H1 (cell line): ENCODE measurements around the gene TP53RK. TPM values are rescaled to one million over a fixed set of nuclear protein-coding genes. Genes with fewer than 3 reads are reported as not detected.

Source experiments
- CTCF ChIA-PET: fragments of 300-600 bp; sonication (Branson Sonifier 250); formaldehyde crosslinking; loops from one replicate; lab custom pipeline; 2021; ENCODE audit not compliant: partially characterized antibody; lab: Charles Lee
- POLR2A ChIA-PET: fragments of 300-600 bp; sonication (Branson Sonifier 250); formaldehyde crosslinking; loops from one replicate; lab custom pipeline; 2021; ENCODE audit warnings: inconsistent platforms; ENCODE audit not compliant: partially characterized antibody; lab: Charles Lee
- DNase-seq, 2 experiments: peaks; one replicate each; pipeline versions ENCODE4 v3.0.0 to v3.0.0-alpha.2; 2010 to 2022; ENCODE audit warnings: low spot score in 2 of 2, low read depth in 1 of 2, mixed read lengths in 1 of 2
- FAIRE-seq: peaks from 2 replicates; lab custom pipeline; 2011; peaks lifted over from hg19 to GRCh38; lab: Jason Lieb, UNC
- H2AFZ ChIP-seq: 2 replicates; pipeline ENCODE4 v1.8.1; 2012; ENCODE audit warnings: low read length, inconsistent platforms
- H2AK5ac ChIP-seq: 2 replicates; pipeline ENCODE4 v1.6.1; 2013; ENCODE audit warnings: low read depth, low read length
- H2BK120ac ChIP-seq: replicated peaks from 2 replicates; pipeline ENCODE3; 2013; ENCODE audit warnings: low read depth, low read length, inconsistent platforms
- H2BK12ac ChIP-seq: 2 replicates; pipeline ENCODE4 v1.6.1; 2013; ENCODE audit warnings: low read depth, low read length
- H2BK15ac ChIP-seq: 2 replicates; pipeline ENCODE4 v1.6.1; 2013; ENCODE audit warnings: low read length
- H2BK20ac ChIP-seq: 2 replicates; pipeline ENCODE4 v1.6.1; 2013; ENCODE audit warnings: low read length
- H2BK5ac ChIP-seq: 2 replicates; pipeline ENCODE4 v1.6.1; 2013; ENCODE audit warnings: low read depth, low read length
- H3K14ac ChIP-seq: 2 replicates; pipeline ENCODE4 v1.6.1; 2013; ENCODE audit warnings: inconsistent platforms; ENCODE audit not compliant: insufficient read length
- H3K18ac ChIP-seq: 2 replicates; pipeline ENCODE4 v1.6.1; 2013; ENCODE audit warnings: low read length; ENCODE audit errors: extremely low read depth
- H3K23ac ChIP-seq: 2 replicates; pipeline ENCODE4 v1.6.1; 2013; ENCODE audit warnings: inconsistent platforms; ENCODE audit not compliant: insufficient read length
- H3K23me2 ChIP-seq: 2 replicates; pipeline ENCODE4 v1.6.1; 2013; ENCODE audit warnings: low read depth, low read length
- H3K27ac ChIP-seq: 2 replicates; pipeline ENCODE4 v1.6.1; 2011; ENCODE audit warnings: low read depth, low read length, inconsistent platforms
- H3K27me3 ChIP-seq, 4 experiments: replicated peaks in 1 of 4; 1 replicate in 1 of 4; 2 replicates in 3 of 4; pipeline versions ENCODE4 v1.6.1 to v1.8.1; 2011 to 2013; ENCODE audit warnings: low read length in 3 of 4, mild to moderate bottlenecking in 3 of 4, inconsistent platforms in 2 of 4, mixed read lengths in 2 of 4, moderate library complexity in 1 of 4; ENCODE audit not compliant: control insufficient read depth in 3 of 4, insufficient read depth in 3 of 4; ENCODE audit errors: extremely low read depth in 1 of 4
- H3K36me3 ChIP-seq, 4 experiments: 2 replicates each; pipeline versions ENCODE4 v1.6.1 to v1.8.1; 2011 to 2013; ENCODE audit warnings: mild to moderate bottlenecking in 4 of 4, low read length in 3 of 4, moderate library complexity in 2 of 4, control low read depth in 1 of 4, inconsistent platforms in 1 of 4; ENCODE audit not compliant: insufficient read depth in 4 of 4, control insufficient read depth in 2 of 4
- H3K4ac ChIP-seq: replicated peaks from 2 replicates; pipeline ENCODE3; 2013; ENCODE audit warnings: low read length, low read depth, mixed read lengths, inconsistent platforms; ENCODE audit not compliant: insufficient read length
- H3K4me1 ChIP-seq, 4 experiments: replicated peaks in 1 of 4; 1 replicate in 1 of 4; 2 replicates in 3 of 4; pipeline versions ENCODE4 v1.6.1 to v1.8.1; 2011 to 2013; ENCODE audit warnings: low read length in 3 of 4, inconsistent platforms in 2 of 4, mixed read lengths in 1 of 4; ENCODE audit not compliant: insufficient read depth in 4 of 4, control insufficient read depth in 3 of 4
- H3K4me2 ChIP-seq, 2 experiments: 2 replicates each; pipeline versions ENCODE4 v1.6.1 to v1.8.1; 2011 to 2013; ENCODE audit warnings: low read depth in 2 of 2, low read length in 2 of 2, control low read depth in 1 of 2, inconsistent platforms in 1 of 2, mild to moderate bottlenecking in 1 of 2; ENCODE audit not compliant: insufficient read depth in 1 of 2
- H3K4me3 ChIP-seq, 4 experiments: fragments of 200-600, 300-600 bp in 1 of 4; sonication (generic), shearing (Covaris generic), sonication (Bioruptor Twin) in 1 of 4; 2 replicates each; pipeline versions ENCODE4 v1.5.1 to v1.8.1; 2011 to 2016; ENCODE audit warnings: low read length in 4 of 4, low read depth in 3 of 4, control low read depth in 2 of 4, inconsistent platforms in 2 of 4, mild to moderate bottlenecking in 2 of 4, mixed read lengths in 1 of 4, moderate library complexity in 1 of 4; ENCODE audit not compliant: insufficient read depth in 2 of 4; ENCODE audit errors: extremely low read depth in 1 of 4
- H3K56ac ChIP-seq: replicated peaks from 2 replicates; pipeline ENCODE3; 2013; ENCODE audit warnings: low read depth, mild to moderate bottlenecking, mixed read lengths, low read length, inconsistent platforms; ENCODE audit not compliant: insufficient read length
- H3K79me1 ChIP-seq: 2 replicates; pipeline ENCODE4 v1.6.1; 2013; ENCODE audit warnings: low read depth, low read length, control low read depth
- H3K79me2 ChIP-seq, 2 experiments: 2 replicates each; pipeline versions ENCODE4 v1.6.1 to v1.8.1; 2012 to 2013; ENCODE audit warnings: low read length in 2 of 2, mild to moderate bottlenecking in 2 of 2, inconsistent platforms in 1 of 2; ENCODE audit not compliant: insufficient read depth in 2 of 2, control insufficient read depth in 1 of 2
- H3K9ac ChIP-seq, 4 experiments: replicated peaks in 1 of 4; 1 replicate in 1 of 4; 2 replicates in 3 of 4; pipeline versions ENCODE4 v1.6.1 to v1.8.1; 2011 to 2013; ENCODE audit warnings: low read depth in 3 of 4, low read length in 3 of 4, control low read depth in 2 of 4, mild to moderate bottlenecking in 2 of 4, moderate library complexity in 2 of 4, inconsistent platforms in 1 of 4; ENCODE audit errors: extremely low read depth in 1 of 4
- H3K9me3 ChIP-seq, 2 experiments: 2 replicates each; pipeline versions ENCODE4 v1.6.1 to v1.8.1; 2012 to 2013; ENCODE audit warnings: mild to moderate bottlenecking in 2 of 2, moderate library complexity in 2 of 2, control low read depth in 1 of 2, inconsistent platforms in 1 of 2, low read depth in 1 of 2, low read length in 1 of 2, mixed read lengths in 1 of 2; ENCODE audit not compliant: insufficient read depth in 2 of 2
- H4K20me1 ChIP-seq, 2 experiments: replicated peaks in 1 of 2; 2 replicates each; pipeline versions ENCODE3 to v1.8.1; 2011 to 2013; ENCODE audit warnings: inconsistent platforms in 2 of 2, low read length in 2 of 2, mild to moderate bottlenecking in 1 of 2; ENCODE audit not compliant: insufficient read depth in 2 of 2, control insufficient read depth in 1 of 2
- H4K5ac ChIP-seq: 2 replicates; pipeline ENCODE4 v1.6.1; 2013; ENCODE audit warnings: low read length, low read depth, mixed read lengths, inconsistent platforms; ENCODE audit not compliant: insufficient read length
- H4K8ac ChIP-seq: 2 replicates; pipeline ENCODE4 v1.8.0; 2013; ENCODE audit warnings: mild to moderate bottlenecking, moderate library complexity, low read length, inconsistent platforms; ENCODE audit not compliant: insufficient read depth; ENCODE audit errors: extremely low read depth
- H4K91ac ChIP-seq: replicated peaks from 2 replicates; pipeline ENCODE3; 2013; ENCODE audit warnings: low read length, mixed read lengths, inconsistent platforms; ENCODE audit not compliant: insufficient read length
- BACH1 ChIP-seq: IDR thresholded peaks from 2 replicates; pipeline ENCODE4 v1.6.1; 2012; ENCODE audit warnings: low read length, improper control_type of control experiment
- BCL11A ChIP-seq, 2 experiments: IDR thresholded peaks; one replicate each; pipeline ENCODE4 v1.6.1; 2011; ENCODE audit warnings: low read depth in 2 of 2, low read length in 2 of 2, mild to moderate bottlenecking in 2 of 2
- CBX8 ChIP-seq: fragments of 300-800, 300-1000 bp; sonication (generic); IDR thresholded peaks from 2 replicates; pipeline ENCODE4 v1.7.1; 2016; ENCODE audit warnings: low read depth, low read length, borderline replicate concordance
- CEBPB ChIP-seq: IDR thresholded peaks from 2 replicates; pipeline ENCODE4 v1.6.1; 2012; ENCODE audit warnings: low read depth, low read length
- CREB1 ChIP-seq: IDR thresholded peaks from 2 replicates; pipeline ENCODE4 v1.6.1; 2012; ENCODE audit warnings: inconsistent platforms
- FOSL1 ChIP-seq: IDR thresholded peaks from 2 replicates; pipeline ENCODE4 v1.6.1; 2011; ENCODE audit warnings: mild to moderate bottlenecking, low read depth, low read length, moderate library complexity; ENCODE audit not compliant: insufficient read depth
- PHF8 ChIP-seq: fragments of 200-600 bp; sonication (generic); conservative IDR thresholded peaks from 2 replicates; pipeline ENCODE4 v1.7.1; 2012; ENCODE audit warnings: low read depth, mild to moderate bottlenecking, inconsistent platforms, low read length, moderate library complexity
- RNF2 ChIP-seq: fragments of 200-900, 300-1000 bp; sonication (generic); IDR thresholded peaks from 2 replicates; pipeline ENCODE4 v1.7.1; 2016; ENCODE audit warnings: borderline replicate concordance, low read depth, mild to moderate bottlenecking, antibody characterized with exemption, low read length; ENCODE audit not compliant: poor library complexity, severe bottlenecking; ENCODE audit errors: missing control alignments
- SIRT6 ChIP-seq: IDR thresholded peaks from one replicate; pipeline ENCODE4 v1.7.1; 2012; ENCODE audit warnings: low read length, inconsistent platforms
- SP1 ChIP-seq: IDR thresholded peaks from 2 replicates; pipeline ENCODE4 v1.6.1; 2011; ENCODE audit warnings: low read depth, low read length
- SRF ChIP-seq: IDR thresholded peaks from 2 replicates; pipeline ENCODE4 v1.6.1; 2011; ENCODE audit warnings: mild to moderate bottlenecking, low read depth, low read length, moderate library complexity
- TAF7 ChIP-seq: optimal IDR thresholded peaks from 2 replicates; pipeline ENCODE3; 2011; ENCODE audit warnings: low read depth, mild to moderate bottlenecking, inconsistent platforms, low read length, moderate library complexity, borderline replicate concordance
- TBP ChIP-seq: IDR thresholded peaks from 2 replicates; pipeline ENCODE4 v1.6.1; 2011; ENCODE audit warnings: low read depth, low read length, improper control_type of control experiment
- WGBS, 2 experiments: shearing (Covaris generic) in 1 of 2; methylation state at CpG; one replicate each; pipeline versions ENCODE4 v1.1.6 to v1.1.7; 2013 to 2015; ENCODE audit warnings: low lambda C conversion rate in 2 of 2, mixed read lengths in 2 of 2, inconsistent platforms in 1 of 2, low coverage in 1 of 2, missing lambda C conversion rate in 1 of 2; ENCODE audit not compliant: insufficient replicate concordance in 2 of 2, insufficient coverage in 1 of 2, insufficient read length in 1 of 2; ENCODE audit errors: extremely low coverage in 1 of 2, missing lambda C conversion rate in 1 of 2; 5-methylcytosine and 5-hydroxymethylcytosine counted together
- polyA plus RNA-seq, 7 experiments: library from polyadenylated mRNA; depleted of rRNA in 3 of 7; stranded (reverse) in 5 of 7; unstranded in 2 of 7; fragments of >200 nt in 5 of 7; fragments of 200-250 nt in 2 of 7; gene quantifications; 1 replicate in 5 of 7; 2 replicates in 1 of 7; 4 replicates in 1 of 7; pipeline versions ENCODE4 v1.2.1 to v1.2.3, GENCODE V29; 2011 to 2013; ENCODE audit warnings: missing spikeins in 2 of 7, mixed read lengths in 2 of 7
- total RNA-seq: library from RNA; stranded (reverse); fragmentation: NEBNext Ultra II Directional; extraction: Animal tissue kit (Norgen Biotek cat#: 25700); gene quantifications from 2 replicates; pipeline ENCODE4 v1.2.1, GENCODE V29; 2021

TP53RK gene
- total and polyA plus RNA-seq, 2 of the 8 experiments (the other 6 are each of a cell fraction or from before 2014, with no cell fraction given): 8.5 to 16.3 TPM

DNA sequence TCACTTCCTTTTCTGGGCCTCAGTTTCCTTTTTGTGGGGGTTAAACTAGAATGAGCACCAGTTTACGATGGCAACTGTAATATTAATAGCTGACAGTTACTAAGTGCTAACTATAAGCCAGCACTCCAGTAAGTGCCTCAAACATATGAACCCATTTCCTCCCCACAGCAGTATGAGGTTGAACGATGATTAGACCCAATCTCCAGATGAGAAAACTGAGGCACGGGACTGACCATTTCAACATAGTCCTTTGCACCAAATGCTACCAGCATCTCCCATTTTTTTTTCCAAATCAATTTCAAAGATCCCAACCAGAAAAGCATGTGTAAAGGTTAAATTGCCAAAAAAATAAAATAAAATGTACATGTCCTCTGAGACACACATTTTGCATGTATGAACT is 45.1 kb downstream of the TP53RK start:
- H3K56ac ChIP-seq: no peak overlapping the region
- no peaks in the 10 kb centered on the region for H3K9me3 ChIP-seq
- no peaks in the 10 kb centered on the region for H3K36me3 ChIP-seq
- no peak overlapping the region for H2BK20ac ChIP-seq
- H3K4me2 ChIP-seq: no peak overlapping the region
- H3K23ac ChIP-seq: no peak overlapping the region
- H3K9ac ChIP-seq: no peak overlapping the region
- H4K91ac ChIP-seq: no peak overlapping the region
- peaks cover 0 to 6% (median 3%) of the 10 kb centered on the region in 4 experiments; a peak in 2 of 7 replicates for H3K4me1 ChIP-seq
- no peak overlapping the region for H2BK5ac ChIP-seq
- POLR2A ChIA-PET: interaction anchor here (1.0 to 1.6 kb wide), 3 partner anchors 9 to 37 kb away, joined by 3 to 4 read pairs (median 4); no protein-coding TSS in a partner anchor
- no peak overlapping the region for H2BK120ac ChIP-seq
- no peak overlapping the region for H4K8ac ChIP-seq
- H3K23me2 ChIP-seq: no peaks in the 10 kb centered on the region
- no peak overlapping the region for H4K5ac ChIP-seq
- H3K4ac ChIP-seq: no peak overlapping the region
- no peak overlapping the region for H3K14ac ChIP-seq
- no peak overlapping the region for H3K4me3 ChIP-seq
- H3K27me3 ChIP-seq: no peaks in the 10 kb centered on the region
- H2AFZ ChIP-seq: no peak overlapping the region
- WGBS, 2 experiments: 94% methylated on average over 3 of the region's 3 CpGs; no CpG with 5 or more reads in 1 of the 2 experiments
- H3K79me1 ChIP-seq: no peaks in the 10 kb centered on the region
- H2BK15ac ChIP-seq: no peak overlapping the region; the same call in 1 of the 2 replicates
- no peak for FAIRE-seq
- no peak overlapping the region for H3K18ac ChIP-seq
- DNase-seq: no peak
- peaks cover 0 to 1% of the 10 kb centered on the region in 2 experiments for H4K20me1 ChIP-seq
- H2AK5ac ChIP-seq: no peak overlapping the region
- no peak overlapping the region for H3K27ac ChIP-seq
- TF ChIP-seq SIRT6: no peak
- TF ChIP-seq FOSL1: no peak
- TF ChIP-seq SRF: no peak
- no peak for TF ChIP-seq CEBPB
- no peak for TF ChIP-seq CREB1
- no peak for TF ChIP-seq PHF8
- no peak for TF ChIP-seq RNF2
- no peak for TF ChIP-seq TAF7
- no peak for TF ChIP-seq SP1
- TF ChIP-seq BCL11A (IDR thresholded peaks at IDR 0.05; ENCODE audit: low read depth in 2 of 2, low read length in 2 of 2): no peak
- TF ChIP-seq TBP: no peak
- TF ChIP-seq CBX8: no peak
- TF ChIP-seq BACH1: no peak
- no peak overlapping the region for H2BK12ac ChIP-seq
- CTCF ChIA-PET: interaction anchor here (2.8 kb wide), 1 partner anchor 36 kb away, joined by 10 read pairs; no protein-coding TSS in a partner anchor
- no peaks in the 10 kb centered on the region for H3K79me2 ChIP-seq
